ENCODE results near the gene ABCF1.
A peak's percentile ranks its signal among the peaks of the same experiment; 100 is the strongest.
"Not testable (repeated sequence)": the region's sequence is repeated elsewhere in the genome, so short reads cannot be mapped to it uniquely, and the experiment has no call there.

Gene ABCF1

GRCh38 chr6:30571075-30571761 lies at the start of gene ABCF1:
Gene ABCF1, plus strand, starts transcription at chr6:30571442. Its CDS starts 46 bp downstream, at chr6:30571488.
- peak; percentile 91 to 98 for DNase-seq

GRCh38 chr6:30521952-30522351 lies 49.3 kb upstream of the ABCF1 start:
- DNase-seq, result not testable (repeated sequence)

GRCh38 chr6:30526444-30526843 lies 44.8 kb upstream of the ABCF1 start:
- DNase-seq, result not testable (repeated sequence)

- not testable (repeated sequence) for DNase-seq
Measured at GRCh38 chr6:30529349-30529875, 41.8 kb upstream of the ABCF1 start.

- DNase-seq, result no peak
Measured at GRCh38 chr6:30530014-30530413, 41.2 kb upstream of the ABCF1 start.

- DNase-seq, result no peak
Measured at GRCh38 chr6:30533460-30534294, 37.6 kb upstream of the ABCF1 start.

GRCh38 chr6:30537931-30538330 lies 33.3 kb upstream of the ABCF1 start:
- no peak for DNase-seq

GRCh38 chr6:30541515-30542403 lies 29.5 kb upstream of the ABCF1 start:
- peak; percentile 52 to 87 for DNase-seq

- DNase-seq, result no peak
Measured at GRCh38 chr6:30542404-30542725, 28.9 kb upstream of the ABCF1 start.

GRCh38 chr6:30542915-30543314 lies 28.3 kb upstream of the ABCF1 start:
- DNase-seq, result no peak

GRCh38 chr6:30543821-30544220 lies 27.4 kb upstream of the ABCF1 start:
- no peak for DNase-seq

GRCh38 chr6:30544666-30545272 lies 26.5 kb upstream of the ABCF1 start:
- DNase-seq, result peak in 1 of 2 experiments; percentile 68

GRCh38 chr6:30547454-30547853 lies 23.8 kb upstream of the ABCF1 start:
- DNase-seq, result no peak

- DNase-seq, result no peak
Measured at GRCh38 chr6:30548375-30548774, 22.9 kb upstream of the ABCF1 start.

- no peak for DNase-seq
Measured at GRCh38 chr6:30554404-30554803, 16.8 kb upstream of the ABCF1 start.

- peak in 1 of 2 experiments; percentile 50 for DNase-seq
Measured at GRCh38 chr6:30554962-30555815, 16.1 kb upstream of the ABCF1 start.

GRCh38 chr6:30555816-30556065 lies 15.5 kb upstream of the ABCF1 start:
- peak in 1 of 2 experiments; percentile 70 for DNase-seq

GRCh38 chr6:30556066-30556905 lies 15.0 kb upstream of the ABCF1 start, which contains the start of gene GNL1:
Gene GNL1, minus strand, starts transcription at chr6:30556489. Its CDS starts 286 bp downstream, at chr6:30556203.
- DNase-seq, result peak; percentile 81 to 86

GRCh38 chr6:30556906-30557682 lies 14.1 kb upstream of the ABCF1 start, which contains the start of gene PRR3:
Gene PRR3, plus strand, starts transcription at chr6:30557295. Its CDS starts 50 bp downstream, at chr6:30557345.
- peak; percentile 81 to 89 for DNase-seq

GRCh38 chr6:30557683-30557981 lies 13.6 kb upstream of the ABCF1 start:
- DNase-seq, result no peak

Measured in NCI-H446 (cell line).